AG09319 (cell line): ENCODE data around the gene GNAQ.
A peak's percentile ranks its signal among the peaks of the same experiment; 100 is the strongest.
"Not testable (repeated sequence)": the region's sequence is repeated elsewhere in the genome, so short reads cannot be mapped to it uniquely, and the experiment has no call there.

Source experiments
- DNase-seq: peaks from one replicate; pipeline ENCODE4 v3.0.0-alpha.2; 2010; ENCODE audit warnings: low read depth; ENCODE audit errors: extremely low read depth
- CTCF ChIP-seq: IDR thresholded peaks from 2 replicates; pipeline ENCODE4 v1.5.1; 2011; ENCODE audit warnings: low read depth, mild to moderate bottlenecking, inconsistent platforms, low read length, moderate library complexity

The GNAQ gene

DNA sequence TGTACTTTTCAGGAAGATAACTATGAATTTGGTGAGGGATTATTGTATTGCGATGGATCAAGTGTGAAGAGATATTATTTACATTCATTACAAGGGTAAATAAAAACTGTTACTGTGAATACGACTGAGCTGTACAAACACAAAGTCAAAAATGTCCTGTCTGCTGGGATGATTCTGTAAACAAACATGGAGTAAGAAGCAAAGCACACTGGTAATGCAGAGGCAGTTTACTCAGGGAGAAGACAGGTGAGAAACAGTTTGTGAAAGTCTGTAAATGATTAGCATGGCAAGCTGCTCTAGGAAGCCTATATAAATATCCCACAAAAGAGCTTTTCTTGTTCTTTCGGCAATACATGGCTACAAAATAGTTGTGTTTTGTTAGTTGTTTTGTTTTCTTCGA is 268.0 kb downstream of the GNAQ start:
- no peak for TF ChIP-seq CTCF
- DNase-seq, result no peak

GRCh38 chr9:77760919-77761318 is 270.7 kb downstream of the GNAQ start:
- not testable (repeated sequence) for DNase-seq

GRCh38 chr9:77759391-77759790 is 272.2 kb downstream of the GNAQ start:
- TF ChIP-seq CTCF, result no peak
- no peak for DNase-seq

DNA sequence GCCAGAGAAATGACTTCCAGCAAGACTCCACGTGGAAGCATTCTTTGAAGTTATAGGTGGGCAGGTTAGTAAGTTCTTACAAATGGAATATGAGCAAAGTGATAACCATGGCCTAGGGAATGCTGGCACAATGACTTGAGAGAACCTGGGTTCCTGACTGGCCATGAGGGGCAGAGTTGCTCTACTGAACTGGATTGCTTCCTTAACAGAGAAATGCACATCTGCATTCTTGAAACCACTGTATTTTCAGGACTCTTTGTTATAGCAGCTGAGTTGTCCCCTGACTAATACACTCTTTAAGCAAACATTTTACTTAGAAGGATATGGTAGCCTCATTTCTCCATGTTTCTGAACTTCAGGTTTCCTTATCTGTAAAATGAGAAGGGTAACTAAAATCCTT is 275.2 kb downstream of the GNAQ start:
- TF ChIP-seq CTCF, result no peak
- DNase-seq, result no peak

DNA sequence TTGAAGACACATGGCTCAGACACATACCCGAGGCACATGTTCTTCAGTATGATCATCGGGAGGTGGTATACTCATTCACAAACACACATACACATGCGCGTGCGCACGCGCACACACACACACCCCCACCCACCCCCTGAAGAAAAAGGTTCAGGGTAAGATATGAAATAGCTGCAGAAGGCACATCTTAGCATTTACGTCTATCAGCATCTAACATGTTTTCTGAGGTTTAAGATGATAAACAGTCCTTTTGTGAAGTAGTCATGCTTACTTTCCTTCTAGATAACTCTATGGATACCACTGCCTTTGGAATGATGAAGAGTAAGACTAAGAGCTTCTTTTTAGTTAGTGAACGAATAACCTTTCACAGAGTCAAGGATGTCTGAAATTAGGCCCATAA is 278.4 kb downstream of the GNAQ start:
- no peak for DNase-seq
- TF ChIP-seq CTCF, result no peak

DNA sequence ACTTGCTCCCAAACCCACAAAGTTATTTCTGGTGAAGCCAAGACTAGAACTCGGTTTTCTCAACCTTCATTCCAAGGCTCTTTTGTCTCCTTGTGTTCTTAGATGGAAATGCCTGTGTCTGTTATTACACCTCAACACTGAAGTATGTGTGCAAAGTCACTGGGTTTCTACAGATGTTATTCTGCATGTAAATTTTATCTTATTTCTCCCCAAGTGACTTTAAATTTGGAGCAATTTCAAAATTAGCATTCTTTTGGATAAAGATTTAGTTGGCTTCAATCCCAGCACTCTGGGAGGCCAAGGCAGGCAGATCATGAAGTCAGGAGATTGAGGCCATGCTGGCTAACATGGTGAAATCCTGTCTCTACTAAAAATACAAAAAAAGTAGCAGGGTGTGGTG is 279.1 kb downstream of the GNAQ start:
- DNase-seq, result peak; percentile 64
- no peak for TF ChIP-seq CTCF

- DNase-seq, result peak; percentile 73
Measured at GRCh38 chr9:77751341-77752091, 280.1 kb downstream of the GNAQ start.

More at GRCh38 chr9:77751341-77752091, 280.1 kb downstream of the GNAQ start:
- peak; percentile 43 for TF ChIP-seq CTCF
